ENCODE measurements around the gene TSPAN14.

GRCh38 chr10:80421050-80421706, 32.9 kb upstream of the TSPAN14 start:
- TF ChIP-seq CTCF (IDR thresholded peaks at IDR 0.05) = no peak
- no peak for TF ChIP-seq POLR2A (IDR thresholded peaks at IDR 0.05)

Measured in adrenal gland (tissue), 5 donors.